GM13976 (cell line): ENCODE measurements around the gene CD38.
"Not testable (repeated sequence)": the region's sequence is repeated elsewhere in the genome, so short reads cannot be mapped to it uniquely, and the experiment has no call there.

Experiments used
- DNase-seq: peaks from one replicate; pipeline ENCODE4 v3.0.0; 2012; ENCODE audit warnings: low spot score
- in situ Hi-C: fragments of 300-500 bp; cut with MboI; formaldehyde crosslinking; loops from one replicate; pipeline ENCODE4 v1.12.0; 2022; ENCODE audit warnings: low sequenced_read_pairs, mixed read lengths, inconsistent platforms; ENCODE audit not compliant: unreplicated experiment
- TF ChIP-seq, protein P1 (sequence below): IDR thresholded peaks from 2 replicates; pipeline ENCODE4 v1.5.1; 2012; ENCODE audit warnings: borderline replicate concordance, mild to moderate bottlenecking; ENCODE audit not compliant: insufficient read depth; ENCODE audit errors: extremely low read depth, missing control alignments, control extremely low read depth

The CD38 gene

GRCh38 chr4:15809466-15809865 is 31.3 kb downstream of the CD38 start:
- DNase-seq = no peak
- TF ChIP-seq, protein P1, sequence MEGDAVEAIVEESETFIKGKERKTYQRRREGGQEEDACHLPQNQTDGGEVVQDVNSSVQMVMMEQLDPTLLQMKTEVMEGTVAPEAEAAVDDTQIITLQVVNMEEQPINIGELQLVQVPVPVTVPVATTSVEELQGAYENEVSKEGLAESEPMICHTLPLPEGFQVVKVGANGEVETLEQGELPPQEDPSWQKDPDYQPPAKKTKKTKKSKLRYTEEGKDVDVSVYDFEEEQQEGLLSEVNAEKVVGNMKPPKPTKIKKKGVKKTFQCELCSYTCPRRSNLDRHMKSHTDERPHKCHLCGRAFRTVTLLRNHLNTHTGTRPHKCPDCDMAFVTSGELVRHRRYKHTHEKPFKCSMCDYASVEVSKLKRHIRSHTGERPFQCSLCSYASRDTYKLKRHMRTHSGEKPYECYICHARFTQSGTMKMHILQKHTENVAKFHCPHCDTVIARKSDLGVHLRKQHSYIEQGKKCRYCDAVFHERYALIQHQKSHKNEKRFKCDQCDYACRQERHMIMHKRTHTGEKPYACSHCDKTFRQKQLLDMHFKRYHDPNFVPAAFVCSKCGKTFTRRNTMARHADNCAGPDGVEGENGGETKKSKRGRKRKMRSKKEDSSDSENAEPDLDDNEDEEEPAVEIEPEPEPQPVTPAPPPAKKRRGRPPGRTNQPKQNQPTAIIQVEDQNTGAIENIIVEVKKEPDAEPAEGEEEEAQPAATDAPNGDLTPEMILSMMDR = no peak
- in situ Hi-C loops = loop anchor here (10.0 kb wide), 2 partner anchors 75 to 195 kb away; no protein-coding TSS in a partner anchor

DNA sequence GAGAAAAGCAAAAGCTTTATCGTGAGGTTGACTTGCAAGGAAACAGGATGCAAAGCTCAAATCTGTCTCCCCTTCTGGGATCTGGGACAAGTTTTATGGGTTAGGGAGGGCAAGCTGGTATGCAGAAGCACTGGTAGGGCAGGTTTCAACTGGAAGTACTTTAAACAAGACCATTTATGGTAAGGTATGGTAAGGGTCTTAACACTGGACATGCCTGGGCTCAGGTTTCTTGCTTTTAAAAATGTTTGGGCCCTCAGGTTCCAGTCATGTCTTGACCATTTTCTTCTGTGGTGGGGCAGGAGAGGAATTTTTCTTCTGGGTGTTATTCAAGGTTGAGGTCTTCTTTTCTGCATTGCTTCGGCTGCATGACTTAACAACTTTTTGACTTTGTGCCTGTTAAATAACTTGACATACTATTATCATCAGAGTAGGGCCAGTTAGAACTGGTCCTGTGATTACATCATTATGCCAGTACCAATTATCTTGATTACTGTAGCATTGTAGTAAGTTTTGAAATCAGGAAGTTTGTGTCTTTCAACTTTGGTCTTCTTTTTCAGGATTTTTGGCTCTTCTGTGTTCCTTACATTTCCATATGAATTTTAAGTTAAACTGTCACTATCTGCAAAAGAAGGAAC is 33.7 kb downstream of the CD38 start:
- TF ChIP-seq, protein P1 = no peak
- in situ Hi-C loops = no loop called here
- DNase-seq = no peak

GRCh38 chr4:15832523-15833451 is 54.7 kb downstream of the CD38 start:
- no peak for DNase-seq
- in situ Hi-C loops = no loop called here

GRCh38 chr4:15833801-15834200 is 55.7 kb downstream of the CD38 start:
- DNase-seq = no peak
- TF ChIP-seq, protein P1 = no peak
- in situ Hi-C loops = no loop called here

More at GRCh38 chr4:15832523-15833451, 54.7 kb downstream of the CD38 start:
- TF ChIP-seq, protein P1 = no peak

- in situ Hi-C loops = no loop called here
- TF ChIP-seq, protein P1 = no peak
Measured at GRCh38 chr4:15836362-15836761, 58.2 kb downstream of the CD38 start.

GRCh38 chr4:15837591-15837990 is 59.5 kb downstream of the CD38 start:
- TF ChIP-seq, protein P1 = no peak
- in situ Hi-C loops = no loop called here
- DNase-seq = no peak

More at GRCh38 chr4:15836362-15836761, 58.2 kb downstream of the CD38 start:
- no peak for DNase-seq

DNA sequence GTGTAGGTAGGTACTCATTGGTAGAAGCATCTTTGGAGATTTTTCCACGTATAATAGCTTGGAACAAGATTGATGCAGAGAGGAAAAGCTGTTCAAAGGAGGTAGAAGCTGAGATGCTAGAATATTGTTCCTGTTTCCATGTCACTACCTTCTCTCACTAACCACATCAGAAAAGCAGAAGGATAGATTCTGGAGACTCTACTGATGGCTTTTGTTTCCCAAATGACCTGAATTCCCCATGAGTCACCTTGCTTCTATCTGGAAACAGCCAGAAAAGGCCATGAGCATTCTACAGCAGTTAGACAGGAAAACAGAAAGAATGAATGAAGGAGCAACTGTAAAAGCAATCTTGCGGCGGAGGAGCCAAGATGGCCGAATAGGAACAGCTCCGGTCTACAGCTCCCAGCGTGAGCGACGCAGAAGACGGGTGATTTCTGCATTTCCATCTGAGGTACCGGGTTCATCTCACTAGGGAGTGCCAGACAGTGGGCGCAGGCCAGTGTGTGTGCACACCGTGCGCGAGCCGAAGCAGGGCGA is 63.1 kb downstream of the CD38 start:
- DNase-seq, in situ Hi-C loops: not testable (repeated sequence)
